ENCODE data around the gene DAB2IP. TPM values are rescaled to one million over a fixed set of nuclear protein-coding genes. Genes with fewer than 3 reads are reported as not detected.
"Not testable (repeated sequence)": the region's sequence is repeated elsewhere in the genome, so short reads cannot be mapped to it uniquely, and the experiment has no call there.

Gene DAB2IP
- 12.8 TPM for total RNA-seq

DNA sequence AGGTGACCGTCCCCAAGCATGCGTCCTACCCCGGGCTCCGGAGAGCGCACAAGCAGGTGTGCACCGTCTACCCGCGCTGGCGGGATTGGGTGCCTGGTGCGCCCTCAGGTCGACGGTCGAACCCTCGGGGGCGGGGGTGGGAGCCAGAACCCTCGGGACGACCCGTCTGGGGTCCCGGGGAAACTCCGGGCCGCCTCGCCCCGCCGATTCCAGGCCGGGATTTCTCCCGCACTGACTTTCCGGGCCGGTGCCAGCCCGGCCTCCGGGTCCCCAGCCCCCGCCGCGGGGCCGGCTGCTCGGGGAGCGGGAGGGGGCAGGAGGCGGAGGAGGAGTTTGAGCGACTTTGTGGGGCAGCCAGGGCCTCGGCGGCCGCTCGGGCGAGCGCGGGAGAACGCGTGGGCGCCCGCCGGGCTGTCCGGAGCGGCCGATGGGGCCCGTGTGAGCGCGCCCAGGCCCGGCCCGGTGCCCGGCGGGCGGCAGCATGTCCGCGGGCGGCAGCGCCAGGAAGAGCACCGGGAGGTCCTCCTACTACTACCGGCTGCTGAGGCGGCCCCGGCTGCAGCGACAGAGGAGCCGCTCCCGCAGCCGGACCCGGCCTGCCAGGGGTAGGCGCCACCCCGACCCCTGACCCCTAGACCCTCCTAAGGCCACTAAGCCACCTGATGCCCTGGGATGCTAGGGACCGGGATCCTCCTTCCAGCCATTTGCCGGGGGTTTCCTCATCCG, at the start of gene DAB2IP:
DAB2IP (plus strand) TSS at position 340 of the 726 bp plus-strand sequence; CDS start at position 482, 142 bp downstream.
- peak; percentile 71 for DNase-seq

DNA sequence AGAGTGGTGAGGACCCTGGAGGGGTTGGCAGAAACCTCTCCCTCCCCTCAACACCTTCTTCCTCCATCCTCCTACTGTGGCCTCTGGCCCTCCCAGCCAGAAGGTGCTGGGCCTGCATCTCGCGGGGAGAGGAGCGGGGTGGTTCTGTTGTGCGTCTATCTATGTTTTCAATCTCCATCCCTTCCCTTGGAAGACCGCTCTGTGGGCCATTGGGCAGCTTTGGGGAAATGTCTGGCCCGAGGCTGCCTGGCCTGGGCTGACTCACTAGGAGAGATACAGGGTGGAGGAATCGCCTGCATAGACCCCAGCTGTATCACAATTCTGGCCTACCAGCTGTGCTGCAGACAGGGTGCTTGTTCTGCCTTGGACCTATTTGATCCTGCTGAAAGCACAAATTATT, 48.4 kb upstream of the DAB2IP start:
- DNase-seq: no peak

DNA sequence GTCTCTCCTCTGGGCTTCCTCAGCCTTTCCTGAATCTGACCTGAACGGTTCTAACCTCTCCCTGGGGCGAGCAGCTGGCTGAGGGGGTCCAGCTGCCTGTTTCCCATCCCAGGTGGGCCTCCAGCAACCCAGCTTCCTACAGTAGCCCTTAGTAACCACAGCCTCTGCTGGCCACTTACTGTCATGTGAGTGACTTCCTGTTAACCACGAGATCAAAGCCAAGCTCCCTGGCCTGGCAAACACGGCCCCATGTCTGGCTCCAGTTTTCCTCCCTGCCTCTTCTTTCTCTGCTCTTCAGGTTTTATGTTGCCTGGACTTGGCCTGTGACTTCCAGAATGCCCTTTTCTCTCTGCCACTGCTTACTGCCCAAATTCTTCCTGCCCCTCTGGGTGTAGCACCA, 47.2 kb upstream of the DAB2IP start:
- DNase-seq: no peak

DNA sequence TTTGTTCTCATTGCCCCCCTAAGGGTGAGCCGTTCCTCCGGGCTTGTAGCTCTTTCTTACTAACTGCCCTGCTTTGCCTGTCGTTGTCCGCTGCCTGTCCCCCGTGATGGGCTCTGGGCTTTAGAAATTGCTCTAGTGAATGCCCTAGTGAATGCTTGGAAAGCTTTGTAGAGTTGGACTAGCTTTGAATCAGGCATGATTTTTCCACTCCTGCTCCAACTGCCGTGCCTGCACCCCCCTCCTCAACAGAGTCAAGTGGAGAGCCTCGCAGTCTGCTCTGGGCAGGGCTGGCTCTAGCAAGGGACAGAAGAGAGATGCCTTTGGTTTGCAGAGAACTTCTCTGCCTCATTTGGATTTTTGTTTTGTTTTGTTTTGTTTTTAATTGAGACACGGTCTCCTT, 46.8 kb upstream of the DAB2IP start:
- no peak for DNase-seq

DNA sequence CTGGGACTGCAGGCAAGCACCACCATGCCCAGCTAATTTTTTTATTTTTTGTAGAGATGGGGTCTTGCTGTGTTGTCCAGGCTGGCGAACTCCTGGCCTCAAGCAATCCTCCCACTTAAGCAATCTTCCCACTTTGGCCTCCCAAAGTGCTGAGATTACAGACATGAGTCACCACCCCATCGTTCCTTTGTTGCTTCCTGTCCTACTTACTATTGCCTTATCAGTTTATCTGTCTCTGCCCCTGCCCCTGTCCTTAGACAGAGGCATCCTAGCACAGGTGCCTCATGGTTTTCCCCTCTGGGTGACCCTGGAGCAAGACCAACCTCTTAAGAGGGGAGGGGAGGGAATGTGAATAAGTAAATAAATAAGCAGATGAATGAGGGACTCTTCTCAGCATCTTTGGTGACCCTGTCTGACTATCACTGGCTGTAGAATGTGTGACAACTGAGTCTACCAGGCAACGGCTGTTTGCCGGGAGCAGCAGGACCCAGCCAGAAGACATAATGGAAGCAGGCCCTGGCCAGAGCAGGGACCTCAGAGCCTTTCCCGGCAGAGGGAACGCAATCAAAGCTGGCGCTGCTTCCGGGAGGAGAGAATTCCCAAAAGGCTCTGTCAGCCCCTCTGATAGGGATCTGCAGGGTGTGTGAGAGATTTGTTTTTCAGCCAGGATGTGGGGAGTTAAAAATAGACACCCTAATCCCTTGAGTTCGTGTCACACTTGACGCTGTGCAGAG, 43.8 kb upstream of the DAB2IP start:
- peak; percentile 47 for DNase-seq

DNA sequence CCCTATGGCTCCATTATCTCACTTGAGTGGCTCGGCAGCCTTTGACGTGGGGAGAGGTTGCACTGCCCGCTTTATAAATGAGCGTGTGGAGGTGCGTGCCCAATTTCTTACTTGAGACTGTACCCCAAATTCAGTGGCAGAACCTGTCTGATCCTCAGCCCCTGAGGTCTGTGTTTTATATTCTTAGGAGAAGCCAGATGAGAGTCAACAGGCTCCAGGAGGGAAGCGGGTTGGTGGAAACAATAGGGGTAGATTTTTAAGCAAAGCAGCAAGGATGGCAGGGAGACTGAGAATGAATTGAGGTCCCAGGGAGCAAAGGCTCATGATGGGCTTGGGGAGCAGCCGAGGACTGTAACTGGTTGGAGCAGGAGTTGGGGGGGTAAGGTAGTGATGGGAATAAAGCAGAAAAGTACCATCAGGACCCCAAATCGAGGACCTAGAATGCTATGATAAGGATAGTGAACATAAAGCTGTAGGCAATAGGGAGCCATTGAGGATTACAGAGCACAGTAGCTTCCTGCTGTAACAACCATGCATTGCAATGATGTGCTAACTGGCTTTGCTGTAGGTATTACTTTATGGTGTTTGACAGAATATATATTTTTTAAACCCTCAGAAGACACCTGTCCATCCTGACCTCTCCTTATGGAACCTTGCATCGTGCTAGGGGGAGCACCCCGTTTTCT, 43.1 kb upstream of the DAB2IP start:
- no peak for DNase-seq

DNA sequence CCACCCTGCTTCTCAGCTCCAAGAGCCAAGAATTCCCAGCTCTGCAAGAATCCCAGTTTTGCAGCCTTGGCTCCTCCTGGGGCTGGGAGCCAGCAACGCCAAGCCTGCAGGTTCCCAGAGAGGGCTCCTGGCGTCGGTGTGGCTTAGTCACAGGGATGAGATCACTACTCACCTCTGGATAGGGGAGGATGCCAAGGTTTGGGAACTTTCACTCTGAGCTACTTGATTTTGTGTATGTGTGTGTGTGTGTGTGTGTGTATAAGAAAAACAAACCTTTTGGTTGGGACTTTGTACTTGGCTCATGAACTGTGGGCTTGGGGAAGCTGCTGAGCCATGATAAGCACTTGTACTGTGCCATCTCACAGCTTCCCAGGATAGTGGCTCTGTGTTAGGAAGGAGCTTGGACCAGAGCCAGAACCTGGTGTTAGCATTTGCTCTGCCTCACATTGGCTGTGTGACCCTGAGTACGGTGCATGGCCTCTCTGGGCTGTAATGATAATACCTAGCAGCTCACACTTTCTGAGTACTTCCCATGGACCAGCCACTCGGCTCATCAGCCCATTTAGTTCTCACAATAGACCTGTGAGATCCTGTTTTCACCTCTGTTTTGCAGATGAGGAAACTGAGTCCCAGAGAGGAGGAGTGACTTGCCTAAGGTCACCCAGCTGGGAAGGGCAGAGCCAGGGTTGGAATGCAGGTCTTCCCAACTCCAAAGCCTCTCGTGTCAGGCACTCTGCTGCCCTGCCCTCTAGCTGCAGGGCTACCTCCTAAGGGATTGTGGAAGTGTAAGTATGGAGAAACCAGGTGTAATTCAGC, 41.4 kb upstream of the DAB2IP start:
- no peak for DNase-seq

DNA sequence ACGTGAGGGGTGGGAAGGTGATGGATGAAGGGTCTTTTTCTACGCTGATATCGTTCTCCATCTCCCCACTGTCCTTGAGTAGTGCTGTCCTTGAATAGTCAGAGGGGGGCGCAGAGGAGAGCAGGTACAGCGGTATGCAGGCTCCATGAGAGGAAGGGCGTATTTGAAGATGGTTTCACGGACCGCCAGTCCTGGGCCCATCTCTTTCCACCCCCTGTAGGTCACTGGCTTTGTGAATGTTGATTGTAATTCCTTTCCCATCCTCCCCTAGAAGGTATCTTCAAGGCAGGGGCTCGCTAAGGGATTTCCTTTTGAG, 40.8 kb upstream of the DAB2IP start:
- no peak for DNase-seq

DNA sequence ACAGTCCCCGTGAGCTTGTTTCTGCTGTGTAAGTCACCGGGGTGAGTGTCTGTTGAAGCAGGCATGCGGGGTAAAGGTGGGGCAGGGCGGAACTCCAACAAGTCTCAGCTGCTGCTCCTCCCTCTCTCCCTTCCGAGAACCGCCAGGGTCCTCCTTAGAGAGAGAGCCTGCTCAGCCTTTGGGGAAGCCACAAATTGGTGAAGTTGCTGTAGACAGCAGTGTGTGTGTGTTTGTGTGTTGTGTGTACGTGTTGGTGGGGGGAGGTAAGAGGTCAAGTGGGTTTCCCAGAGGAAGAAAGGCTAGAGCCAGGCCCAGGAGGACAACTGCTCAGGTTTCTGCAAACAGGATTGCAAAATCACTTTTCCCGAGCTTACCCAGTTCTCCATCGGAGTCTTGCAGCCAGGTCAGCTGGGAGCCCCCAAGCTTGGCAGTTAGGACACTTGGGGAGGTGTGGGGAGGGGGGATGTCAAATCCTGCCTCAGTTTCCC, 38.9 kb upstream of the DAB2IP start:
- no peak for DNase-seq

DNA sequence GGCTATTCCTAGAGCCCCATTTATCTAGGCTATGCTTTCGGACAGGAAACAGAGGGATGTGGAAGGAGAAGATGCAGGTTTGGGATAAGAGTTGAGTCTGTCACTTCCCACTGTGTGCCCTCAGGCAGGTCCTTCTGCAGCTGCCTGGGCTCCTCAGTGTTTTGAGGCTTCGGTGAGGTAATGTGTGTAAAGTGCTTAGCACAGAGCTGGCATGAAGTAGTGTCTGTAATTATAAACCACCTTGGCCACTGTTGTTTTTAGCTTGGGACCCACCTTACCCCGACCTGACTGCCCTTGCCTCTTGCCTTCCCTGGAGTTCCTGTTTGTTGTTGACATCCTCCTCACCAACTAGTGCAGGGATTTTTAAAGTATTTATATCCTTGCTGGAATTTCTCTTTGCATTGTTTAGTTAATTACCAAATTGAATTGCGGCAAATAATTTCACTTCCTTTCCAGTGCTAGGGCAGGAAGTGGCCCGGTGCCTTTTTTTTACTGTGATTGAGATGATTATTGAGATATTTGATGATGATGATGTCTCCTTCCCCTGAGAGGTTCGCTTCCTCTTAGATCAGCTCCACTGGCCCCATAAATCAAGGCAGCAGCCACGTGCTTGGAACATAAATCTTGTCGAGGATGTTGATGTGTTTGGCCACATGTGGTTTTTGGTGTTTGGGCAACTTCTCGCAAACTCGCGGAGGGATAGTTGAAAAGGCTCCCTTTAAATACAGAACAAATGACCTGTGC, 38.3 kb upstream of the DAB2IP start:
- DNase-seq: no peak

DNA sequence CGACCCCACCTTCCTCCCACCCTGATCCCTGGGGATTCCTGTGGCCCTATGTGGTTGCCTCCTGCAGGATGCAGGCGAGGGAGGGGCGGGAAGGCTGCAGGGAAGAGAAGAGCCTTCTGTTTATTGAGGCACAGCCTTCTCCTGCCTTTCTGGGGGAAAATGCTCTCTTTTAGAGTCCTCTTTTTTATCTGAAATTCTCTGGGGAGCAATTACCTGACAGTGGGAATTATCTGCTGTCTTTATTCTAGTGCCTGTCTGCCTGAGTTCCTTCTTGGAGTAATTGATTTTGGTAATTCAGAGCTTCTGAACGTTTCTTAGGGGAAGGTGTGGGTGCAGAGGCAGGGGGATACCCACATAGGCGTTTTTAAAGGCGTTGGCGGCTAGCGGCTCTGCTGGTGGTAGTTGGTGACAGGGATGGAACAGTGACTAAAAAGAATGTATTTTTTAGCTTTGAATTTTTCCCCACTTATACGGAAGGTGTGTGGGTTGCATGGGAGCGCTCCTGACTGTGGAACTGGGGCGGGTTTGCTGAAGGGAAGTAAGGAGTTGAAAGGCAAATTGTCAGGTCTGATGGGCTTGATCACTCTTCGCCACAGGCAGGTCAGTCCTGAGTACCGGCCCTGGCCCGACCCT, 35.2 kb upstream of the DAB2IP start:
- DNase-seq: no peak

DNA sequence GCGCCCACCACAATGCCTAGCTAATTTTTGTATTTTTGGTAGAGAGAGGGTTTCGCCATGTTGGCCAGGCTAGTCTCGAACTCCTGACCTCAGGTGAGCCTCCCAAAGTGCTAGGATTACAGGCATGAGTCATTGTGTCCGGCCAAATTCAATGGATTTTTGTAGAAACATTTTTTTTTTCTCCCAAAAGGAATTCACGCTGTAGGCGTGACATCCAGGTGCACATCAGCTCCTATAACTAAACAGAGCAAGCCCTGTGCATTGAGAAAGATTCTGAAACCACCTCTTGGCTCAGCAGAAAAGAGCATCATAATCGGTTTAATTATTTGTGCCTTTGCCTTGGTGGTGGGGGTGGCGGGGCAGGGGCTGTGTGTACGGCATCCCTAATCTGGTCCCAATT, 32.9 kb upstream of the DAB2IP start:
- DNase-seq: no peak

DNA sequence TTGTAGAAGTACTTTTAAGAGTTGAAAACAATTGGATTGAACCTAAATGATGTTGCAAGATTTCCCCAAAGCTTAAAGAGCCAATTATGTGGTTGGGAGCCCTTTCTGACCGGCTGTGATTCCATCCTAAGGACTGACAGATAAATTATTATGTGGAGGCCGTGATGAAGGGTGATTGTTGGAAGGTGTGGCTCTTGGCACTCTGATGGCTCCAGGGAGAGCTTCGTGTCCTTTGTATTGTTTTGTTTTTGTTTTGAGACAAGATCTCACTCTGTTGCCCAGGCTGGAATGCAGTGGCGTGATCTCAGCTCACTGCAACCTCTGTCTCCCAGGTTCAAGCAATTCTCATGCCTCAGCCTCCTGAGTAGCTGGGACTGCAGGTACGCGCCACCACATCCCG, 32.5 kb upstream of the DAB2IP start:
- not testable (repeated sequence) for DNase-seq

DNA sequence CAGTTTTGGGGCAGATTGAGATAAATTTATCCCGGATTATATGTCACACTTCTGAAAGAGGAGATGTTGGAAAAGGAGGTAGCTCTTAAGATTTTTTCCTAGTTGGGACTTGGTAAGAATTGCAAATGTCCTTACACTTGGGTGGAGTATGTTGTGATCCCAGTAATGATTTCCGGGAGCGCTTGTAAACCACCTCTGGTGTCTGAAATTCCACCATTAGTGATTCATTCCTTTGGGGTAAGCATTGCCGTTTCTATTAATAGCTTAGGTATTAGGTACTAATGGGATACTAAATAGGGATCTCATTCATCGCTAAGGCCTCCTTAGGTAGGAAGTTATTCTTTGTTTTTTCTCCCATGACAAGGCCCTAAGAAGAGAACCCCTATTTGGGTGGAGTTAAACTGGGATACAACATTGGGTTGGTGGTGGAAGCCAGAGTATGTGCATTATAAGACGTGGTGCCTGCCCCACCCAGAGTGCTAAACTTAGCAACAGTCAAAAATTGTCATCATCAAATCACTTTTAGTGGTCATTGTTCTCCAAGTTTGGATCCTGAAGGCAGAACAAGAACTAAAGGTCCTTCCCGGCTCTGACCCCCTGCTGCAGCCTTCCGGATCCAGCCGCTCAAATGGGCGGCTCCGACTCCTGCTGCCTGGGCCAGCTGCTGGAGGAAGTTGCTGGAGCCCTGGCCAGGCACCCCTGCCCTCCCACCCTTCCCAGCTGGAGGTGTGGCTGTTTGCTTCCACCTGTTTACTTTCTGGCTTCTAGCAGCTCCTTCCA, 31.7 kb upstream of the DAB2IP start:
- DNase-seq: no peak

DNA sequence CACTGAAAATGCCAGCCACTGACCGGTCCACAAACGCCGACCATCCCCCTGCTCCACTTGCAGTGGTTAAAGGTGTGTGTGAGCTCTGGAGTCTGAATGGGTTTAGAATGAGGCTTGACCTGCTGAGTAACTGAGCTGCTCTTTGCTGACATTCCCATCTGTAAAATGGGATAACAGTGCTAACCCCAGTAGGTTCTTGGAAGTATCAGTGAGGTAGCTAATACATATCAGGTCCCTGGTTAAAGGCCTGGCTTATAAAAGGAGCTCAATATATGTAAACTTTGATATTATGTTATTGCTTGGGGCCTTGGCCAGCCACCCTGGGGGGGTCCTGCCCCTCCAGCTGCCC, 31.1 kb upstream of the DAB2IP start:
- DNase-seq: no peak

DNA sequence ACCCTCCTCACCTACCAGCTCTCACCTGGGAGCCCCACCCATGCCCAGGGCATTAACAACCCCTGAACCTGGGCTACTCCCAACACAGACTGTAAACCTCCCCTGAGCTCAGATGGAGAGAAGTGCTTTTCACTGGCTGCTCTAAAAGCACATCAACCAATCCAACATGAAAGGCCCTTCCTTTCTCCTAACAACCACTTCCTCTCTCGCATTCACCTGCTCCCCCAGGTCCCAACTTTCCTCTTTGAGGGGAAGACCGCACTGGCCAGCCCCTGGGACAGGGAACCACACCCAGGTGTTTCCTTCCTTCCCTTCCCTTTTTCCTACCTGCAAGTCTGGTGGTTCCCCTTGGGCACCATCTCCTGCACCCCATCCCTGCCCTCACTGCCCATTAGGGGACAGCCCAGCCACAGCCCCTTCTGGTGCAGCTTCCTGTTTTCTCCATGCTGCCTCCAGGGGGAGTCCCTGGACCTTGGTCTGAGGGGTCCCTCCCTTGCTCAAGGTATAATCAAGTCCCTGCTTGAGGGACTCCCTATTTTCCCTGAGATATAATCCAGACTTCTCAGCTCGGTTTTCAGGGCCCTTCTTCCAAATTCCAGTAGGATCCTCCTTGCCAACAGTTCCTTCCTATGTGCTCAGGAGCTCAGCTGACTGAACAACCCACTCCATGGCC, 30.5 kb upstream of the DAB2IP start:
- DNase-seq: no peak

DNA sequence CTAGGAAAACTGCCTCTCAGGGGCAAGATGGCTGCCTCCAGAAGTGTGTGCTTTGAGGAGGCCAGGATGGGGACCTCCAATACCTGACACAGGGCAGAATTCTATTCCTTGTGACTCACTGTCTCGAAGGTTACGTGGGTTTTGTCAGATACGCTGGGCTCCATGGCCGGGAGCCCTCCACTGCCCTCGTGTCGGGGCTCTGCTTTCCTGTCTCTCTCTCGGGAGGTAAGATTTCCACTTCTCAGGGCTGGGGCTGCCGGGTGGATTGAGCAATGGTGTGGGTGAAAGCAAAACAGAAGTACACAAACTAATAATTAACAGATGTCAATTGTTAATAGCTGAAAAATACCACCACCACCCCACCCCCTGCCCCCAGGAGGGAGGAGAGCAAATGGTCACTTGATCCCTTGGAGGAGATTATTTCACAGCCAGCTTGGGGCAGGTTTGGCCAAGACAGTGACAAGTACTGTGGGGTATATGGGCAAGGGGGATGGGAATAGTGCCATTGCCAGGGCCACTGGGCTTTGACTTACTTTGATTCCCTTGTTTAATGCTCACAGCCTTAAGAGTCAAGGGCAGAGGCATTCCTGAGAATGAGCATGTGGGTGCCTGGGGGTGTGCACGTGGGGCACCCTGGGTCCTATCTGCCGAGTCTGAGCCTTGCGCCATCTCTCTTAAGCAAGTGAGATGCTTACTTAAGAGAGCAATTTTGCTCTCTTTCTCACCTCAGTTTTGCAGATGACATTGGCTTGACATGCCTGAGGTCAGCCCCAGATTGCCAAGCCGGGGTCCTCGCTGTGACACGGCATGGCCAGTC, 28.8 kb upstream of the DAB2IP start:
- no peak for DNase-seq

DNA sequence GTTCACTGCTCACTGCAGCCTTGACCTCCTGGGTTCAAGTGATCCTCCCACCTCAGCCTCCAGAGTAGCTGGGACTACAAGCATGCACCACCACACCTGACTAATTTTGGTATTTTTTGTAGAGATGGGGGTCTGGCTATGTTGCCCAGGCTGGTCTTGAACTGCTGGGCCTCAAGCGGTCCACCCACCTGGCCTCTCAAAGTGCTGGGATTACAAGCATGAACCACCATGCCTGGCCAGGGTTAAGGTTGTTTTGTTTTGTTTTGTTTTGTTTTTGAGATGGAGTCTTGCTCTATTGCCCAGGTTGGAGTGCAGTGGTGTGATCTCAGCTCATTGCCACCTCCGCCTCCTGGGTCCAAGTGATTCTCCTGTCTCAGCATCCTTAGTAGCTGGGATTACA, 28.0 kb upstream of the DAB2IP start:
- not testable (repeated sequence) for DNase-seq

DNA sequence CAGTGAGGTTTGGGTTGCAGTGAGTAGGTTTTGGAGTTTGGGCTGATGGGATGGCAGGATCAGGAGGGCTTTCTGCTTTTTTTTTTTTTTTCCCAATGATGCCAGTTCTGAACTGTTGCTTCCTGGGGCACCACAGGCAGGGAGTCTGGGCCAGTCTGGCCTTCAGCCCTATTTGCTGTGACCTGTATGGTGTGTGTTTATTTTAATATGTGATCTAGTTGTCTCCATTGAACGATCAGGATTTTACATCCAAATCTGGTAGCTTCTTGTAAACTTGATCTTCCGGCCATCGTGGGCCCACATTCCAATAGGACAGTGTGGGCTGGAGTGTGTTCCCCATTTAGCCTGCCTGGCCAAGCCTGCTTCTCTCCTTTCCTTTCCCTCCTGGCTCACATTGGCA, 25.8 kb upstream of the DAB2IP start:
- no peak for DNase-seq
